NCI-H2029 treated with DMSO at 0.1 percent for 48 hours (cell line): ENCODE measurements around the gene LRIT2.

Experiments used
- DNase-seq: peaks from one replicate; lab custom pipeline; 2025; lab: John Stamatoyannopoulos, UW

LRIT2 gene

GRCh38 chr10:84241185-84241790 lies 15.9 kb upstream of the LRIT2 start, which contains the start of gene LRIT1:
LRIT1 (minus strand) TSS chr10:84241546; CDS start chr10:84241439, 107 bp downstream.
- DNase-seq: no peak

- no peak for DNase-seq
These were observed 13.6 kb upstream of the LRIT2 start for GRCh38 chr10:84238909-84239308.

- no peak for DNase-seq
These were observed 12.1 kb upstream of the LRIT2 start for GRCh38 chr10:84237199-84238051.

- DNase-seq: no peak
These were observed 11.5 kb upstream of the LRIT2 start for GRCh38 chr10:84236807-84237198.

- no peak for DNase-seq
These were observed 9.8 kb upstream of the LRIT2 start for GRCh38 chr10:84235096-84235495.

- DNase-seq: no peak
These were observed 9.1 kb upstream of the LRIT2 start for GRCh38 chr10:84234479-84234878.

- no peak for DNase-seq
These were observed 8.6 kb upstream of the LRIT2 start for GRCh38 chr10:84233940-84234339.

- no peak for DNase-seq
These were observed 7.0 kb upstream of the LRIT2 start for GRCh38 chr10:84232376-84232775.

GRCh38 chr10:84230359-84230758 lies 5.0 kb upstream of the LRIT2 start:
- no peak for DNase-seq

GRCh38 chr10:84227810-84228209 lies 2.5 kb upstream of the LRIT2 start:
- no peak for DNase-seq

- no peak for DNase-seq
These were observed 1.3 kb upstream of the LRIT2 start for GRCh38 chr10:84226616-84227015.

GRCh38 chr10:84224411-84225028 lies 824 bp downstream of the LRIT2 start:
- no peak for DNase-seq

GRCh38 chr10:84221916-84222315 lies 3.4 kb downstream of the LRIT2 start:
- no peak for DNase-seq

GRCh38 chr10:84217746-84218145 lies 7.6 kb downstream of the LRIT2 start:
- DNase-seq: no peak

GRCh38 chr10:84216834-84217233 lies 8.5 kb downstream of the LRIT2 start:
- DNase-seq: no peak

GRCh38 chr10:84214612-84215235 lies 10.6 kb downstream of the LRIT2 start:
- no peak for DNase-seq

GRCh38 chr10:84214046-84214572 lies 11.2 kb downstream of the LRIT2 start:
- no peak for DNase-seq

GRCh38 chr10:84213076-84213475 lies 12.3 kb downstream of the LRIT2 start:
- no peak for DNase-seq

GRCh38 chr10:84212014-84212413 lies 13.3 kb downstream of the LRIT2 start:
- no peak for DNase-seq

GRCh38 chr10:84211566-84211965 lies 13.8 kb downstream of the LRIT2 start:
- DNase-seq: no peak

GRCh38 chr10:84208023-84208422 lies 17.3 kb downstream of the LRIT2 start:
- no peak for DNase-seq

- DNase-seq: no peak
These were observed 19.4 kb downstream of the LRIT2 start for GRCh38 chr10:84205853-84206525.
